Germinal center (tissue), 1 donor: ENCODE results near the gene BMPR1A.
A peak's percentile ranks its signal among the peaks of the same experiment; 100 is the strongest.
"Not testable (repeated sequence)": the region's sequence is repeated elsewhere in the genome, so short reads cannot be mapped to it uniquely, and the experiment has no call there.

Experiments
- DNase-seq: peaks from one replicate; pipeline ENCODE4 v3.0.0; 2012; ENCODE audit warnings: mixed read lengths, low spot score

The BMPR1A gene

GRCh38 chr10:86969421-86970041 lies 213.1 kb downstream of the BMPR1A start:
- peak; percentile 2 for DNase-seq

GRCh38 chr10:86970162-86970981 lies 214.0 kb downstream of the BMPR1A start:
- peak; percentile 7 for DNase-seq

DNA sequence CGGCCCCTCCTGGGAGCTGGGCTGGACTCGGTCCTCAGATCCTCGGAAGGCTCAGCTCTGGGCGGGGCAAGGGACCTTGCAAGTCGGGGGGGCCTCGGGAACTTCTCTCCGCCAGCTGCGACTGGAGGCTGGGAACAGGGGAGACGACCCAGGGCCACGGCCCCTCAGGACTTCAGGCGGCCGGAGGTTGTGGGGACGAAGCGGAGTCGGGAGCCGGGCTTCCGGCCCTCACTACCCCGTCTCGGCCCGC lies 214.5 kb downstream of the BMPR1A start:
- no peak for DNase-seq

- peak; percentile 76 for DNase-seq
Measured at GRCh38 chr10:86971232-86971991, 215.0 kb downstream of the BMPR1A start.

GRCh38 chr10:86972613-86973380 lies 216.4 kb downstream of the BMPR1A start:
- DNase-seq = no peak

GRCh38 chr10:86974484-86974883 lies 218.1 kb downstream of the BMPR1A start:
- no peak for DNase-seq

- no peak for DNase-seq
Measured at GRCh38 chr10:86976362-86977056, 220.1 kb downstream of the BMPR1A start.

DNA sequence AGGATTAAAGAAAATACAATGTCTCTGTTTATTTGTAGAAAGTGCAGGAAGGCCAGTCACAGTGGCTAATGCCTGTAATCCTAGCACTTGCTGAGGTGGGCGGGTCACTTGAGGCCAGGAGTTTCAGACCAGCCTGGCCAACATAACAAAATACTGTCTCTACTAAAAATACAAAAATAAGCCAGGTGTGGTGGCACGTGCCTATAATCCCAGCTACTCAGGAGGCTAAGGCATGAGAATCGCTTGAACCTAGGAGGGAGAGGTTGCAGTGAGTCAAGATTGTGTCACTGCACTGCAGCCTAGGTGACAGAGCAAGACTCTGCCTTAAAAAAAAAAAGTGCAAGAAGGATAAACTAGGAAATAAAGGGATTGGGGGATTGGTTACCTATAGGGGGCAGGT lies 222.0 kb downstream of the BMPR1A start:
- not testable (repeated sequence) for DNase-seq

DNA sequence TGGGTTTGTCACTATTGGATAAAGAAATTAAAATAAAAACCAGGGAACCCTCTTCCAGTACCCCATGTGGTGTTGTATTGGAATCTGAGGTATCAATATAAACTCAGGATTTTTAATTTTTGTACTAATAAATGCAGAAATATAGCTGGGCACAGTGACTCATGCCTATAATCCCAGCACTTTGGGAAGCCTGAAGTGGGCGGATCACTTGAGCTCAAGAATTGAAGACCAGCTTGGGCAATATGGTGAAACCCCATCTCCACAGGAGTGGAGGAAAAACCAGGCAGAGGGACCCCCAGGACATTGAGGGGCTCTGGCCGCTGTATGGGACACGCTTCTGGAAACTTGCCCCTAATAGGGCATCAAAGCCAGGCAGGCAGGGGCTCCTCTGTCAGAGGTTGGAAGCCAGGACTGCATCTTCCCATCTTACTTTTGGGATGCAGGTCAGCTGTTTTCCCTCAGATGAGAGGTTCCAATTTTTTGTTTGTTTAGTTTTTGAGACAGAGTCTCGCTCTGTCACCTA lies 222.9 kb downstream of the BMPR1A start:
- no peak for DNase-seq

DNA sequence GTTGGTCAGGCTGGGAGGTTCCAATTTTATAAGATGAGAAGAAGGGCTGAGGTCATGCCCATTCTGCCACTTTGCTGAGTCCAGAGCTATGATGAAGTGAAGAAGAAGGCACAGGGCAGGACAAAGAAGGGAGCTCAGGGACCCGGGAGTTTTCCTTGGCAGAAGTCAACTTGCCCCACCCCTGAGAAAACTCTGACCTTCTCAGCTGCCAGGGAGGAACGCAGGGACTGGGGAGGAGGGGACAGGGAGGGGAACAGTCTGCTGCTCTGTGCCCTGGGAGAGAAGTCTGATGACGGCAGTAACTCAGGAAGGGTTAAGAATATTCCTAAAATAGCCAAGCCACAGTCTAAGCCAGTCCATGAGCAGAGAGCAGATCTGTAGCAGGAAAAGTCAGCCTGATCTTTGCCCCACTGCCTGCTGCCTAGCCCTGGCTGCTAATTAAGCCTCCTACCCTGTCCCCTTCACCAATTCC lies 223.6 kb downstream of the BMPR1A start:
- no peak for DNase-seq

DNA sequence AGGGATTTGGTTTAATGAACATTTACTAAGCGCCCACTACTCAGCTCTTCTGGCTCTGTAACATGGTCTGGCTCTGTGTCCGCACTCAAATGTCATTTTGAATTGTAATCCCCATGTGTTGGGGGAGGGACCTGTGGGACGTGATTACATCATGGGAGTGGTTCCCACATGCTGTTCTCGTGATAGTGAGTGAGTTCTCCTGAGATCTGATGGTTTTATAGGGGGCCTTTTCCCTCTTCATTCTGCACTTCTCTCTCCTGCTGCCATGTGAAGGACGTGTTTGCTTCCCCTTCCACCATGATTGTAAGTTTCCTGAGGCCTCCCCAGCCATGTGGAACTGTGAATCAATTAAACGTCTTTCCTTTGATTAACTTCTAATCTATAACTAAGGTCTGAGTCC lies 224.6 kb downstream of the BMPR1A start:
- not testable (repeated sequence) for DNase-seq

GRCh38 chr10:86981716-86982115 lies 225.3 kb downstream of the BMPR1A start:
- DNase-seq = no peak
